HCT116 (cell line): ENCODE data around the gene POPDC2.

ENCODE experiments used
- CBX3 ChIP-seq: IDR thresholded peaks from 2 replicates; pipeline ENCODE4 v1.6.1; 2012; ENCODE audit warnings: low read depth
- EZH2phosphoT487 ChIP-seq: fragments of 200-600 bp; IDR thresholded peaks from 2 replicates; pipeline ENCODE4 v1.6.1; 2018; ENCODE audit warnings: antibody characterized with exemption, borderline replicate concordance
- FOSL1 ChIP-seq: IDR thresholded peaks from 2 replicates; pipeline ENCODE4 v1.6.1; 2012; ENCODE audit warnings: low read depth
- JUND ChIP-seq: IDR thresholded peaks from 2 replicates; pipeline ENCODE4 v1.6.1; 2012
- POLR2A ChIP-seq: IDR thresholded peaks from 2 replicates; pipeline ENCODE4 v1.7.0; 2011; ENCODE audit warnings: borderline replicate concordance; ENCODE audit not compliant: insufficient read depth, insufficient read length; ENCODE audit errors: extremely low read depth
- RAD21 ChIP-seq: IDR thresholded peaks from 2 replicates; pipeline ENCODE4 v1.6.1; 2012; ENCODE audit warnings: low read depth, mild to moderate bottlenecking
- REST ChIP-seq: IDR thresholded peaks from 2 replicates; pipeline ENCODE4 v1.6.1; 2012; ENCODE audit warnings: low read depth
- SIN3A ChIP-seq: IDR thresholded peaks from 2 replicates; pipeline ENCODE4 v1.6.1; 2012; ENCODE audit warnings: low read depth
- ZFX ChIP-seq: fragments of 450-650 bp; IDR thresholded peaks from 2 replicates; pipeline ENCODE4 v1.6.1; 2017
- TF ChIP-seq, protein P1 (sequence below), 3 experiments: fragments of 200-600 bp in 1 of 3; sonication (generic) in 1 of 3; IDR thresholded peaks in 2 of 3; conservative IDR thresholded peaks in 1 of 3; 2 replicates each; pipeline ENCODE4 v1.5.1; 2012 to 2017; ENCODE audit warnings: low read depth in 2 of 3, low read length in 2 of 3, antibody characterized with exemption in 1 of 3, borderline replicate concordance in 1 of 3, control low read depth in 1 of 3, mild to moderate bottlenecking in 1 of 3, mixed read lengths in 1 of 3, mixed run types in 1 of 3, moderate library complexity in 1 of 3; ENCODE audit not compliant: insufficient read depth in 1 of 3
- TF ChIP-seq, protein P2 (sequence below): IDR thresholded peaks from 2 replicates; pipeline ENCODE4 v1.6.1; 2012

GRCh38 chr3:119620899-119621298, 39.5 kb downstream of the POPDC2 start:
- TF ChIP-seq POLR2A = no peak
- no peak for TF ChIP-seq JUND
- TF ChIP-seq, protein P1, sequence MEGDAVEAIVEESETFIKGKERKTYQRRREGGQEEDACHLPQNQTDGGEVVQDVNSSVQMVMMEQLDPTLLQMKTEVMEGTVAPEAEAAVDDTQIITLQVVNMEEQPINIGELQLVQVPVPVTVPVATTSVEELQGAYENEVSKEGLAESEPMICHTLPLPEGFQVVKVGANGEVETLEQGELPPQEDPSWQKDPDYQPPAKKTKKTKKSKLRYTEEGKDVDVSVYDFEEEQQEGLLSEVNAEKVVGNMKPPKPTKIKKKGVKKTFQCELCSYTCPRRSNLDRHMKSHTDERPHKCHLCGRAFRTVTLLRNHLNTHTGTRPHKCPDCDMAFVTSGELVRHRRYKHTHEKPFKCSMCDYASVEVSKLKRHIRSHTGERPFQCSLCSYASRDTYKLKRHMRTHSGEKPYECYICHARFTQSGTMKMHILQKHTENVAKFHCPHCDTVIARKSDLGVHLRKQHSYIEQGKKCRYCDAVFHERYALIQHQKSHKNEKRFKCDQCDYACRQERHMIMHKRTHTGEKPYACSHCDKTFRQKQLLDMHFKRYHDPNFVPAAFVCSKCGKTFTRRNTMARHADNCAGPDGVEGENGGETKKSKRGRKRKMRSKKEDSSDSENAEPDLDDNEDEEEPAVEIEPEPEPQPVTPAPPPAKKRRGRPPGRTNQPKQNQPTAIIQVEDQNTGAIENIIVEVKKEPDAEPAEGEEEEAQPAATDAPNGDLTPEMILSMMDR (IDR thresholded peaks at IDR 0.05 in 2 of 3, conservative IDR thresholded peaks at IDR 0.05 in 1 of 3; ENCODE audit: borderline replicate concordance in 1 of 3, insufficient read depth in 1 of 3, low read depth in 2 of 3, low read length in 2 of 3) = no peak
- no peak for TF ChIP-seq FOSL1
- TF ChIP-seq RAD21 = no peak
- no peak for TF ChIP-seq EZH2phosphoT487
- TF ChIP-seq CBX3 = no peak
- TF ChIP-seq, protein P2, sequence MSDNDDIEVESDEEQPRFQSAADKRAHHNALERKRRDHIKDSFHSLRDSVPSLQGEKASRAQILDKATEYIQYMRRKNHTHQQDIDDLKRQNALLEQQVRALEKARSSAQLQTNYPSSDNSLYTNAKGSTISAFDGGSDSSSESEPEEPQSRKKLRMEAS = no peak
- TF ChIP-seq SIN3A = no peak
- TF ChIP-seq ZFX = no peak
- no peak for TF ChIP-seq REST
